Colonic mucosa (tissue), 4 donors: ENCODE measurements around the gene AGL. TPM values are rescaled to one million over a fixed set of nuclear protein-coding genes. Genes with fewer than 3 reads are reported as not detected.
"Not testable (repeated sequence)": the region's sequence is repeated elsewhere in the genome, so short reads cannot be mapped to it uniquely, and the experiment has no call there.

ENCODE experiments used
- DNase-seq: peaks from one replicate; pipeline ENCODE4 v3.0.0-alpha.2; 2020
- H3K27ac ChIP-seq: fragments of 200-600 bp; one replicate; pipeline ENCODE4 v1.8.0; 2021
- H3K27me3 ChIP-seq: fragments of 200-600 bp; one replicate; pipeline ENCODE4 v1.8.0; 2021
- H3K36me3 ChIP-seq: fragments of 200-600 bp; one replicate; pipeline ENCODE4 v1.8.0; 2021
- H3K4me1 ChIP-seq: fragments of 200-600 bp; one replicate; pipeline ENCODE4 v1.8.0; 2021; ENCODE audit warnings: mild to moderate bottlenecking
- H3K4me3 ChIP-seq: fragments of 200-600 bp; one replicate; pipeline ENCODE4 v1.8.0; 2021
- H3K9ac ChIP-seq, 2 donors: one replicate each; pipeline ENCODE4 v1.7.0; 2013; ENCODE audit warnings: control low read depth in 2 of 2, low read depth in 2 of 2, low read length in 2 of 2
- H3K9me3 ChIP-seq: fragments of 200-600 bp; one replicate; pipeline ENCODE4 v1.8.0; 2021
- intact Hi-C: fragments of 100-400 bp; cut with DNase I; formaldehyde crosslinking; loops from one replicate; pipeline ENCODE4 v1.14.1; 2022
- total RNA-seq, 2 donors: library from RNA; stranded (reverse); fragmentation: NEBNext Ultra II Directional in 1 of 2; extraction: Animal tissue kit (Norgen Biotek cat#: 25700) in 1 of 2; gene quantifications; one replicate each; pipeline ENCODE4 v1.2.1, GENCODE V29; 2021
- TF ChIP-seq, protein P1 (sequence below): fragments of 200-600 bp; IDR thresholded peaks from one replicate; pipeline ENCODE4 v1.8.0; 2022; ENCODE audit warnings: antibody characterized with exemption, mild to moderate bottlenecking
- donor health status: healthy.
- donor health status: DM: no; HTN: no; CAD: no.
- donor health status: DM: no; HTN: no; CAD: no.

The AGL gene
- total RNA-seq, 2 donors from 2014 or later = 17.9 to 27.5 TPM

DNA sequence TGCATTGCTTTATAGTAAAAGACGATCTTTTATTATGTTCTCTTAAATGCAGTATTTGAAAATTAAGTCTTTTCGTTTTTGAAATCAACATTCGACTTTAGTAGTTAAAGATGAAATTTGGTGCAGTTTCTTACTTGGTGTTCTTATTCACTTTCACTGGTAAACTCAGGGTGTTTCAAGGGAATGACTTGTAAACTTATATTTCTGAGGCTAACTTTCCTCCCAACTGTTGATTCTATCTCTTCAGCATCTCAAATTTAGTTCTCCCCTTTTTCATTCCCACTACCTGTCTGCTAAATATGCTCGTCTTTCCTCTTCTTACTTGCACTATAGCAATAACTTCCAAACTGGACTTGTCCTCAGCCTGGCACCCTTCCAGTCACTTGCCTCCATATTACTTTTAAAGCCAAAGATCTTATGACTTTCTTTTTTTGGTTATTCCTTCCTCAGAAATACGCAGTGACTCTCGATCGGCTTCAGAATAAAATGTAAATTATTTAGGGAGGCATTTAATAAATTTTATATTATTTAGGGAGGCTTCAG lies 120.6 kb downstream of the AGL start:
- peak; percentile 43 for DNase-seq
- peak overlapping the region; percentile 96 for H3K27ac ChIP-seq
- H3K9ac ChIP-seq = peak overlapping the region; percentile 93 to 96
- TF ChIP-seq, protein P1, sequence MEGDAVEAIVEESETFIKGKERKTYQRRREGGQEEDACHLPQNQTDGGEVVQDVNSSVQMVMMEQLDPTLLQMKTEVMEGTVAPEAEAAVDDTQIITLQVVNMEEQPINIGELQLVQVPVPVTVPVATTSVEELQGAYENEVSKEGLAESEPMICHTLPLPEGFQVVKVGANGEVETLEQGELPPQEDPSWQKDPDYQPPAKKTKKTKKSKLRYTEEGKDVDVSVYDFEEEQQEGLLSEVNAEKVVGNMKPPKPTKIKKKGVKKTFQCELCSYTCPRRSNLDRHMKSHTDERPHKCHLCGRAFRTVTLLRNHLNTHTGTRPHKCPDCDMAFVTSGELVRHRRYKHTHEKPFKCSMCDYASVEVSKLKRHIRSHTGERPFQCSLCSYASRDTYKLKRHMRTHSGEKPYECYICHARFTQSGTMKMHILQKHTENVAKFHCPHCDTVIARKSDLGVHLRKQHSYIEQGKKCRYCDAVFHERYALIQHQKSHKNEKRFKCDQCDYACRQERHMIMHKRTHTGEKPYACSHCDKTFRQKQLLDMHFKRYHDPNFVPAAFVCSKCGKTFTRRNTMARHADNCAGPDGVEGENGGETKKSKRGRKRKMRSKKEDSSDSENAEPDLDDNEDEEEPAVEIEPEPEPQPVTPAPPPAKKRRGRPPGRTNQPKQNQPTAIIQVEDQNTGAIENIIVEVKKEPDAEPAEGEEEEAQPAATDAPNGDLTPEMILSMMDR = no peak
- intact Hi-C loops = no loop called here
- H3K27me3 ChIP-seq = no peaks in the 10 kb centered on the region
- H3K36me3 ChIP-seq = no peaks in the 10 kb centered on the region
- peaks cover 11% of the 10 kb centered on the region for H3K4me1 ChIP-seq
- H3K4me3 ChIP-seq = peak overlapping the region; percentile 92
- H3K9me3 ChIP-seq = no peaks in the 10 kb centered on the region

DNA sequence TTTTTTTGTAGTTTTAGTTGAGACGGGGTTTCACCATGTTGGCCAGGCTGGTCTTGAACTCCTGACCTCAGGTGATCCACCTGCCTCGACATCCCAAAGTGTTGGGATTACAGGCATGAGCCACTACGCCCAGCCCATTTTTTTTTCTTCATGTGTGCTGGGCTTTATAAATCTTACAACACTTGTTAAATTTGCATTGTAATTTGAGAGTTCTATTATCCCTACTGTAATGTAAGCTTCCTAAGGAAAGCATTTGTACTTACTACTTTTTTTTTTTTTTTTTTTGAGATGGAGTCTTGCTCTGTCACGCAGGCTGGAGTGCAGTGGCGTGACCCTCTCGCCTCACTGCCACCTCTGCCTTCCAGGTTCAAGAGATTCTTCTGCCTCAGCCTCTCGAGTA lies 121.9 kb downstream of the AGL start:
- H3K9me3 ChIP-seq, DNase-seq, H3K27me3 ChIP-seq, intact Hi-C loops, H3K36me3 ChIP-seq, H3K9ac ChIP-seq: not testable (repeated sequence)
- H3K27ac ChIP-seq = peak overlapping the region; percentile 96
- H3K4me1 ChIP-seq = peaks cover 11% of the 10 kb centered on the region
- H3K4me3 ChIP-seq = peak overlapping the region; percentile 92

Other genes starting within 250 kb of the AGL start
- gene PALMD, start 204.2 kb upstream of the AGL start, total RNA-seq = 1 to 10 TPM; 1.4 to 2.2 TPM
- 10 to 100 TPM; 16.7 to 17.1 TPM for gene FRRS1, start 83.7 kb upstream of the AGL start, total RNA-seq
- 100 to 1,000 TPM; 122 to 206 TPM for gene SLC35A3, start 119.6 kb downstream of the AGL start, total RNA-seq